H54 (cell line): ENCODE data around the gene NRXN3.

Experiments
- DNase-seq: peaks from one replicate; pipeline ENCODE4 v3.0.0; 2011; ENCODE audit warnings: low spot score, mixed read lengths; ENCODE audit not compliant: insufficient read length
- FAIRE-seq: peaks from 3 replicates; lab custom pipeline; 2011; peaks lifted over from hg19 to GRCh38; lab: Jason Lieb, UNC
- POLR2A ChIP-seq: IDR thresholded peaks from 2 replicates; pipeline ENCODE4 v1.6.1; 2011; ENCODE audit warnings: low read depth, mild to moderate bottlenecking, low read length

Gene NRXN3

DNA sequence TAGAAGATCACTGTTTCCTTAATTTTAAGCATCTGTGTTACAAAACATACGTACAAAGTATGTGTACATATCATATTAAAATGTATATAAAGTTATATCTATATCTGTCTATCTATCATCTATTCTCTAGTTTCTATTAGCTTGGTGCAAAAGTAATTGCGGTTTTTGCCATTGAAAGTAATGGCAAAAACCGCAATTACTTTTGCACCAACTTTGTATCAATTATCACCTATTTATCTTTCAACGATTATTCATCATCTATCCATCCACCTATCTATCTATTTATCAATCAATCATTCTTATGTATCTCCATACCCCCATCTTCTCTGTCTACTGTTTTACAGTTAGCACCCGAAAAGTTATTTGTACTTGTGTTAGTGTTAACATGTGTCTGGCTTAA is 447.6 kb downstream of the NRXN3 start:
- no peak for DNase-seq
- TF ChIP-seq POLR2A, result no peak
- FAIRE-seq, result no peak

DNA sequence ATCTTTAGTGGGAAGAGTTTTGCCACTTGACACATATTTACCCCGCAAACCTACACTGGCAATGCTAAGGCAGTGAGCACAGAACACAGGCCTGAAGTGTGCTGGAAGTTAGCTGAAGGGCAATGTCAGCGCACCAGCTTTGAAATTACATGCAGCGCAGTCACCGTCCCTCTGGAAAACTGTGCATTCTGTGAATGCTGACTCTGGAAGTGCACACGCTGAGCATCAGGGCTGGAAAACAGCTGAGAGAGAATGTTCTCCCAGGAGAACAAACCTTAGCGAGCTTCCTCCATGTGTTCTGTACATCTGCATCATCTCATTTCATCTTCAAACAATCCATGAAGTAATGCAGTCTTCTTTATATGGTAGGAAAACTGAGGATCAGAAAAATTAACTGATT is 448.2 kb downstream of the NRXN3 start:
- FAIRE-seq (no peak), DNase-seq (no peak)
- no peak for TF ChIP-seq POLR2A

DNA sequence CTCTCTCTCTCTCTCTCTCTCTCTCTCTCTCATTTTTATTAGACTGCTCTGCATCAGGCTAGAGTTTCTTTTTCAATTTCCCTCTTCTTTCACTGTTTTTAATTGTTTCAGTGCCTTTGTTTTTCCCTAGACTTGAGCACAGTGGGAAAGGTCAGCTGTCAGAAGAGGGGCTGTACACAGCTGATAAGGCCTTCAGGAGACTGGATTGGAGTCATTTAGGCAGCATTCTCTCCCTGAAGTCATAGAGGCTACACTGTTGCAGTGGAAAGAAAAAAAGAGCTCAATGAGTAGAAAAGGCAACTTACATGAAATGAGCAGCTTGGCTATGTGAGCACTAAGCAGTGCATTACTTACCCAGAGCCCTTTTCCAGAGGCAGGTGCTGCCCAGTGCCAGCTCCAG is 456.9 kb downstream of the NRXN3 start:
- TF ChIP-seq POLR2A, result no peak
- FAIRE-seq (no peak), DNase-seq (no peak)

DNA sequence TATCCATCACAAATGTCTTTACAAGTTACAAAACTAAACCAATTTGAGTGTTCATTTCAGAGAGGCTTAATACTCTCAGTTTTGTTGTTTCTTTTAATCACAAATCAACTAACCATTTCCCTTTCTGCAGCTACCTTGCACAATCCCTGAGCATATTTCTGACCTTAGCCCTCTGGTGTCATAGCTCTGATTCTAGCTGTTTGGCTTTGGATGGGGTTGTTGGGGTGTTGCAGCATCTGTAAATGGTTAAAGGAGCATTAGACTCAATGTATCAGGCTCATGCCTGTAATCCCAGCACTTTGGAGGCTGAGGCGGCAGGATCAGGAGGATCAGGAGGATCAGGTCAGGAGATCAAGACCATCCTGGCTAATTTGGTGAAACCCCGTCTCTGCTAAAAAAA is 461.4 kb downstream of the NRXN3 start:
- DNase-seq, result no peak
- TF ChIP-seq POLR2A, result no peak
- FAIRE-seq, result no peak

DNA sequence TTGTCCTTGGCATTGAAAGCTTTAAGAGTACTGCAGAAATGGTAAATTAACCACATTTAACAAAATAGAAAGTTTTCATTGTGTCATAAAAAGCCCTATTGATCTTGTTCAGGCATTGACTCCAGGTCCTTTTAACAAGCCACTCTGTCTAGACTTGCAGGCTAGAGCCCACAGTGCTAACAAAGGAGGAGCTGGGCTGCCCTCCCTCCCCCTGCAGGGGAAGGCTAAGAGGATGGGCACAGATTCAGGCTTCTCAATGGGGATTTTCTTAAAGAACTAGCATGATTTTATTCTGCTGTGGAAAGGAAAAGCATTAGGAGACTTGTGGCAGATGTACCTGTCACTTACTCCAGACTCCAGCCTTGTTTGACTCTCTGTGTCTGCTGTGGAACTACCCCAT is 463.6 kb downstream of the NRXN3 start:
- FAIRE-seq, result no peak
- DNase-seq, result no peak
- TF ChIP-seq POLR2A, result no peak

DNA sequence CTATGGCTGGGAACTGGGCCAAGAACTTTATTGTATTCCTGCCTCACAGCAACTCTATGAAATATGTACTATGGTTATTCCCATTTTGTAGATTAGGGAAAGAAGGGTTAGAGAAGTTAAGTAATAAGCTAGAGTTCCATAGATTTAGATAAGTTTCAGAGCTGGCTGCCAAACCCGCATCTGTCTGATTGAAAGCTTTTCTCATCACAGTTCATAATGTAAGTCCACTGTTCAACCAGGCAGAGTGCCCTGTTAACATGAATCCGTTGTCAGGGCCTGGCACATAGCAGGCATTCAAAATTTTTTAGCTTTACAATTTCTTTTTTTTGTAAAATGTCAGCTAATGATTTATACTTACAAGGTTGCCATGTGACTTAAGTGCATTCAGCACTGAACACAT is 467.3 kb downstream of the NRXN3 start:
- DNase-seq, result no peak
- no peak for FAIRE-seq
- no peak for TF ChIP-seq POLR2A

DNA sequence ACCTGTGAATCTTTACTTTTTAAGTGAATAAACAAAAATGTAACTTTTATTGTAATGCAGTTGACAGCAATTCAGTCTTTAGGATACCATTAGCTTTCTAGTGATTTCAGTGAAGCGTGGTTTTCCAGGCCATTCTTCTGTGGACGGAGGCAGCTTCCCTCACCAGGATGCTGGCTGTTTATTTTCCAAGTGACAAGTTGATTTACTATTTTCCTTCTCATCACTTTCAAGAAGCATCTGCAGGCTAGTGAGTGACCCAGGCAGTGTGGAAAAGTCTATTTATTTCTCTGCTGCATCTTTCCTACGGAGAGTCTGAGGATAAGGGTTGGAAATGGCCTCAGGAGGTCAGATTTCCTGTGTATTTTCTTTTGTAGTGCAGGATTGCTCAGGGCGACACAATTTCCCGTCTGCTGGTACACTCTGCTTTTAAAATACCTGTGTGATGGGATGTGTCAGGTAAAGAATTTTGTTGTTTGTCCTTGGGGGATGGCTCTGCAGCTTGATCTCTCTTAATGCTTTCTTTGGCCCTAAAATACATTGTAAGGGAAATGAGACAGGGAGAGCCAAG is 467.8 kb downstream of the NRXN3 start:
- FAIRE-seq (no peak), DNase-seq (no peak)
- no peak for TF ChIP-seq POLR2A

DNA sequence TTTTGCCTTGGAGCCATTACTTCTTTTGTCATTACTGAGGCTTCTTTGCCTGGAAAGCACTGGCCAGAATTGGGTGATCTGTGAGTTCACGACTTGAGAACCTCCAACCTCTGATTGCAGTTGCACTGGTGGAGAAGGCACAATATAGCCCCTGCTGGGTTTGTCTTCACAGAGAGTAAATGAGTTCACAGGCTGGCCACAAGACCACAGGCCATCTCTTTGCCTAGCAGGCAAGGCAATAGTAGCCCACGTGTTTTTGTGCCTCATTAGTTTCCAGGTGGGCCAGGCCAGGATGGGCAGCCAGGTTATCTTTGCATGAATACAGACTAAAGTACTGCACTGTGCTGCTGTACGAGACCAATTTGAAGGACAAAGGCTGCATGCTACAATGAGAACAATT is 468.8 kb downstream of the NRXN3 start:
- FAIRE-seq, result no peak
- no peak for TF ChIP-seq POLR2A
- DNase-seq, result no peak

DNA sequence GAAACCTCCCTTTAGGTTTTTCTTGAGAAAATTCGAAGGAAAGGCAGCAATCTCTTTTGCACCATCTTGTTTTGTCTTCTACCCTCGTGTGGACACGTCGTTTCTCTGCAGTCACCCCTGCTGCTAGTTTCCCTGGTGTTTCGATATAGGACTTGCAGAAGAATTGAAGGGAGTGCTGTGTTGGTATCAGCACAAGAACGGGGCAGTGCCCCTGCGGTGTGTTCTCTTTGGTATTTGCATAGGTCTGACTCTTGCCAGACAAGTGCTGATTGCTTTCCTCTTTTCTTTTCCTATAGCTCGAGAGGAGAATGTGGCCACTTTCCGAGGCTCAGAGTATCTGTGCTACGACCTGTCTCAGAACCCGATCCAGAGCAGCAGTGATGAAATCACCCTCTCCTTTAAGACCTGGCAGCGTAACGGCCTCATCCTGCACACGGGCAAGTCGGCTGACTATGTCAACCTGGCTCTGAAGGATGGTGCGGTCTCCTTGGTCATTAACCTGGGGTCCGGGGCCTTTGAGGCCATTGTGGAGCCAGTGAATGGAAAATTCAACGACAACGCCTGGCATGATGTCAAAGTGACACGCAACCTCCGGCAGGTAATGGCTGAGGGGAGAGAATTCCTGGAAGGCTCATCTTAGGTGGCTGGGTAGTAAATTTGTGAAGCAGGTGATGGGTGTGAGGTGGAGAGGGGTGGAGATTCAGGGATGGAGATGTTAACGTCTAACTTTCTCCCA is 474.8 kb downstream of the NRXN3 start:
- FAIRE-seq, result no peak

DNA sequence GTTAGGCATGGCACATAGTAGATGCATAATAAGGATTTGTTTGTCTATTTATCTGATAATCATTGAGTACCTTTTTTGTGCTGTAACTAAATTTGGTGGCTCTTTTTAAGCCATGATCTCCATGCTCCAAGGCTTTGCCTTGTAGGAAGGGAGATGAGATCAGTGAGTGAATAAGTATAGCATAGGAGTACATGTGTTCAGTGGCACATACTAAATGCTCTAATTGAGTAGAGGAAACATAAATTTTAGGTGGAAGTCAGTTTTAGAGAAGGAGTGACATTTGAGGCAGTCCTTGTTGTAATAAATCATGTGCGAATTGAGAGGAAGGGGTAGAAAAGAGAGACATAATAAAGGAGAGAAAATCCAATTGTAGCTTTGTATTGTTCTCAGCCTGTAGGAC is 482.6 kb downstream of the NRXN3 start:
- FAIRE-seq, result no peak
- no peak for DNase-seq
- TF ChIP-seq POLR2A, result no peak

More for the DNA sequence above, 474.8 kb downstream of the NRXN3 start:
- DNase-seq, result no peak
- TF ChIP-seq POLR2A, result no peak

DNA sequence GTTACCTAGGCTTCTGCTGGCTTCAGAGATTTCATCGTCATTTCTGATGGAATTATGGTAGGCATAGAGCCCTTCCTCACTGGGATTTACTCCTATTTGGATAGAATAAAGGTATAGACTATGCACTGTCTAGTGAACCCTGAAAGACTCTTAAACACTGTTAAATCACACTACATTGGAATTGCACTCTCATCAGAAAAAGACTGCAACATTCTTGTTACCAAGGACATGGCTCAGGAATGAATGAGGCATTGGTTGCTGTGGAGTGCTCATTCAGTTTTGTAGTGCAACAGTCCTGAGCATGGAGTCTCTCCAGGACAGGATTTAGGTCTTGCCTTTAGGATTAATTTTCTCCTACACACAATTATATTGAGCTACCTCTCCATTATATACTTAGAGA is 483.0 kb downstream of the NRXN3 start:
- DNase-seq, result no peak
- no peak for TF ChIP-seq POLR2A
- no peak for FAIRE-seq

DNA sequence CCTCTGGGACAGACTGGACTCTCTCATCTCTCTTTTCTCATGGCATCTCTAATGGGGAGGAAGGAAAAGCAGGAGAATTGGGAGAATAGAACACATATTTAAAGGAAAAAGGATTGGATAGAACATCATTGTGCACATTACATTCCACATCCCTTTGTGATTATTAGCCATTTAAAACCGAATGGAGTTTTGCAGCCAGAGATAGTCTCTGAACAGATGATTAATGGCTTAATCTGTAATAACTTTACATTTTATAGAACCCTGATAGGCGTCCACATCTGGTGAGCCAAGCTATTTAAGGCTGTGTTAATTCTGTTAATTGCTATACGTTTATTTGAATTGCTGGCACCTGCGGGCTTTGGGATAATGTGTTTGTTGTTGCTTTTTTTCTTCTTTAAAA is 487.3 kb downstream of the NRXN3 start:
- TF ChIP-seq POLR2A, result no peak
- DNase-seq (no peak), FAIRE-seq (no peak)

DNA sequence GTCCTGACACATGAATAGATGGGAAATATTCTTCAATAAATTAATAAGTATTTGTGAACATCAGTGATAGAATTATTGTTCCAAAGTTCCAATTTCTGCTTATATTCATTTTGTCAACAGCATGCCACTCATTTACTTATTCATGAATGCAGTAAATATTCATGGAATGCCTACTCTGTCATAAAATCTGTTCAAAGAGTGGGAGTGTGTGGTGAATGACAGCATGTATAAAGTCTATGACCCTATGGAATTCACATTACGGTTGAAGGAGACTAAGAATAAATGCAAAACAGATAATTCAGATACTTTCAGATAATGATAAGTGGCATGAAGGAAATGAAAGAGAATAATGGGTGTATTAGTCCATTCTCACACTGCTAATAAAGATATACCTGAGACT is 494.7 kb downstream of the NRXN3 start:
- no peak for FAIRE-seq
- TF ChIP-seq POLR2A, result no peak
- DNase-seq, result no peak

DNA sequence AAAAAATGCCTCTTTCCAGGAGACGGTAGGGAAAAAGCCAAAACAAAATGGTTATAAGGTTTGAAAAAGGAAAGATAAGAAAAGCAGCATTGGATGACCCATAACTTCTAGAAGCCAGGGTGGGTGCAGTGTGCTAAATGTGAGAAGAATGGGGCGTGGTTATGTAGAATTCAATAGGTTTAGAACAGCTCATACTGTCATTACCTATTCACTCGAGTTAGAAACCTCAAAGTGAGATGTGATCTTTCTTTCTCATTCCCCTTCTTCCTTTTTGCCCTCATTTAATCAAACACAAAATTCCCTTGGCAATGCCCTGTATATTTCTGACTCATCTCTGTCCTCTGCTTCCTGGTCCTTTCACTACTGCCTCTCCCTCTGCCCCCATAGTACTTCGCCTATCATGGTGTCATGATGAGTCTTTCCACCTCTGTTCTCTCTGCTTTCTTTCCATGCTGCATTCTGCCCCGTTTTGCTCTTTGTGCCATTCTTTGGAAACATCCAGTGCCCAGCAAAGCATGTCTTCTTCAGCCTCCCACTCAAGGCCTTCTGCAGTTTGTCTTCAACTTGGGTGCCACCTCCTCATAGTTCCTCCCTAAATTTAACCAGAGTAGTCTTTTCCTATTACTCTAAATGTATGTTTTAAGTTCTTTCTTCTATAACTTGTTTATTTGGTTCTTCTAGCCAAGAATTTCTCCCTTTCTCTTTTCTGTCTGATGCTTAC is 496.3 kb downstream of the NRXN3 start:
- FAIRE-seq (no peak), DNase-seq (no peak)
- TF ChIP-seq POLR2A, result no peak
